Measurements from ENCODE around the gene NAGPA.

Gene NAGPA

DNA sequence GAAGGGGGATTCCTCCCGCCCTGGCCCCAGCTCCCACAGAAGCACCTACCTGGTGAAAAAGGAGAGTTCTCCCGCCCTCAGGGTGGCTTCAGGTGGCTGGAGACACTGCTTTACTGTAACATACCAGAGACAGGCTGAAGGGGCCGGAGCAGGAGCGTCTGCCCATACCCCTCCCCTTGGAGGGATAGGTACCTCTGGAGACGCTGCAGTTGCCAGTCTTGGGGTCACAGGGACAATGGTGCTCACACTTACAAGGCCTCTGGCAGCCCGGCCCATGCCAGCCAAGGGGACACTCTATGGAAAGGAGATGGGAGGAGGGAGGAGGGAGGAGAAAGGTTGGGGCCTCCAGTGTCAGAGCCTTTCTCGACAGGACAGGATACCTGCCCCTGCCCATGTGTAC, 6.6 kb downstream of the NAGPA start:
- TF ChIP-seq, protein P1, sequence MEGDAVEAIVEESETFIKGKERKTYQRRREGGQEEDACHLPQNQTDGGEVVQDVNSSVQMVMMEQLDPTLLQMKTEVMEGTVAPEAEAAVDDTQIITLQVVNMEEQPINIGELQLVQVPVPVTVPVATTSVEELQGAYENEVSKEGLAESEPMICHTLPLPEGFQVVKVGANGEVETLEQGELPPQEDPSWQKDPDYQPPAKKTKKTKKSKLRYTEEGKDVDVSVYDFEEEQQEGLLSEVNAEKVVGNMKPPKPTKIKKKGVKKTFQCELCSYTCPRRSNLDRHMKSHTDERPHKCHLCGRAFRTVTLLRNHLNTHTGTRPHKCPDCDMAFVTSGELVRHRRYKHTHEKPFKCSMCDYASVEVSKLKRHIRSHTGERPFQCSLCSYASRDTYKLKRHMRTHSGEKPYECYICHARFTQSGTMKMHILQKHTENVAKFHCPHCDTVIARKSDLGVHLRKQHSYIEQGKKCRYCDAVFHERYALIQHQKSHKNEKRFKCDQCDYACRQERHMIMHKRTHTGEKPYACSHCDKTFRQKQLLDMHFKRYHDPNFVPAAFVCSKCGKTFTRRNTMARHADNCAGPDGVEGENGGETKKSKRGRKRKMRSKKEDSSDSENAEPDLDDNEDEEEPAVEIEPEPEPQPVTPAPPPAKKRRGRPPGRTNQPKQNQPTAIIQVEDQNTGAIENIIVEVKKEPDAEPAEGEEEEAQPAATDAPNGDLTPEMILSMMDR (IDR thresholded peaks at IDR 0.05), result no peak
- Histone ChIP-seq H3K27ac (no peak overlapping the region), H3K4me3 (no peak overlapping the region)
- DNase-seq (ENCODE audit: low spot score), result no peak

DNA sequence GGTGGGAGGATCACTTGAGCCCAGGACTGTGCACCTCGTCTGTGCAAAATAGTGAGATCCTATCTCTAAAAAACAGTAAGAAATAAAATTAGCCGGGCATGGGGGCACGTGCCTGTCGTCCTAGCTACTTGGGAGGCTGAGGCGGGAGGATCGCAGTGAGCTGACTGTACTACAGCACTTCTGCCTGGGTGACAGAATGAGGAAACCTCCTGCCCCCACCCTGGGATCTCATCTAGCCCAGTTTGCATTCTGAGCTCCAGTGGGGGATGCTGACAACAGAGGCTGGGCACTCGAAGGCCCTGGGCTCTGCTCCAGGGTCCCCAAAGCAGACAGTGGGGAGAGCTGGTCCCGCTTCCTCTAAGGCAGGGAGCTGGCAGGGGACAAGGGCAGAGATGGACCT, 7.1 kb downstream of the NAGPA start:
- TF ChIP-seq, protein P1 (IDR thresholded peaks at IDR 0.05), result no peak
- no peak overlapping the region for H3K27ac ChIP-seq
- H3K4me3 ChIP-seq, result no peak overlapping the region
- no peak for DNase-seq (ENCODE audit: low spot score)

DNA sequence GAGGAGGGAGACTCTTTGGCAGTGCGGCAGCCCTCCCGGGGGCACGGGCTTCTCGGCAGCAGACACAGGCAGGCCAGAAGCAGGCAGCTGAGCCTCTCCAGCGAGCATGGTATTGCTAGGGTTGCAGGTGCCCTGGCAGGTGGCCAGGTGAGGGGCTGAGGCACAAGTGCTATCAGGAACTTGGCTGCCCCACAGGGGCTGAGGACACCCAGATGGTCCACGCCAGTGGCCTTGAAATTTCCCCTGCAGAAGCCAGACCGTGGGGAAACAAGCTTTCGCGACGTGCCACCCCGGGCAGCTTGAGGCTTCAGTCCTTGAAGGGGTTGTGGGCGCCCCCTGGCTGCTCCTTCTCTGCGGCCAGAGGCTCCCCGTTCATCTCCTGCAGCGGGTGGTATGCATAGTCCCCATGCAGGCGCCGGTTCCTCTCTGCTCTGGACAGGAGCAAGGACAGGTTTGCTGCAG, 8.5 kb downstream of the NAGPA start:
- H3K27ac ChIP-seq, result no peak overlapping the region
- TF ChIP-seq, protein P1 (IDR thresholded peaks at IDR 0.05), result no peak
- no peak overlapping the region for H3K4me3 ChIP-seq
- no peak for DNase-seq (ENCODE audit: low spot score)

DNA sequence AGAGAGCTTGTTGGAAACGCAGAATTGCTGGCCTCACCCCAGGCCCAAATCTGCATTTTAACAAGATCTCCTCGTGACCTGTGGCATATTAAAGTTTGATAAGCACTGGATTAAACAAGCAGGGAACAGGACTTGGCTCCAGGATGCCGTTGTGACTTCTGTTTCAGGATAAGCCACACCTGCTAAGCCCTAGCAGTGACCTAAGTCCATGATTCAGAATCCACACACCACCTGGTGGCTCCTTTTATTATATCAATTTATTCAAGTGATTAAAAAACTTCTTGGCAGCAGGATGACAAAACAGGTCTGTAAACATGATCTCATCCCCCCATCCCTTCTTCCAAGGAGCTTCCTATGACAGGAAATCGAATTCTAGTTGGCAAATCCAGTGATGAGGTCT, 9.1 kb downstream of the NAGPA start:
- TF ChIP-seq, protein P1 (IDR thresholded peaks at IDR 0.05), result no peak
- Histone ChIP-seq H3K27ac (no peak overlapping the region), H3K4me3 (no peak overlapping the region)
- no peak for DNase-seq (ENCODE audit: low spot score)

DNA sequence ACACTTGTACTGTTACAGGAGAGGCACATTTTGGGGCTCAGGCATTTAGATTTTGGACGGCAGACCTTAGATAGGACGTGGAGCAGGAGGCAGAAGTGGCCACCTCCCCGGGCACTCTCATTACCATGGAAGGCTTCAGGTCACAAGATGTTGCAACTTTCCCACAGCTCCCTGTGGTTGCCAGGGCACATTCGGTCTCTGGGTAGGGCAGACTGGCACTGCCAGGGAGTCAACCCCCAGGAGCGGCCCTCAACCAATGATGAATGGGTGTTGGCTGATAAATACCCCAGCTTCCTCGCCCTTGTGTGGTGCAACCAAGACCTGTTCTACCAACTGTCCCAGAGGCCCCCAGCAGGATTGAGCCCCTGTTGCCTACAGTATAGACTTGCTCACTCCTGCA, 11.2 kb downstream of the NAGPA start:
- no peak overlapping the region for H3K4me3 ChIP-seq
- H3K27ac ChIP-seq, result no peak overlapping the region
- TF ChIP-seq, protein P1 (IDR thresholded peaks at IDR 0.05), result no peak
- DNase-seq (ENCODE audit: low spot score), result no peak

DNA sequence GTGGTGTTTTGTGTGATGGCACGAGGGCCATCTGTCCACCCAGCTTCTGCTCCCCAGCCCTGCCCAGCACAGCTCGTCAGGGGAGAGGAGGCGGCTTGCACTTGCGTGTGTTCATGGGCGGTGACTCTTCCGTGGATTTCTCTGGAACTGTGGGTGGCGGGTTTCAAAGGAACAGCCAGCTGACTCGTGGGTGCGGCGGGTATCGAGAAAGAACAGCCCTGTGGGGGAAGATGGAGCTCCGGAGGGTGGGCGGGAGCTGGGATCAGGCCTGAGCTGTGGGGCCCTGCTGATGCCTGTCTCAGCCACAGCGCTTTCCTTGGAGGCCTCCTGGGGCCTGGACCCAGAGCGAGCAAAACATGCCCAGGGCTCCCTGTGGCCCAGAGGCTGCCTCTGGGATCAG, 13.2 kb downstream of the NAGPA start:
- no peak for DNase-seq (ENCODE audit: low spot score)
- TF ChIP-seq, protein P1 (IDR thresholded peaks at IDR 0.05), result no peak
- Histone ChIP-seq H3K4me3 (no peak overlapping the region), H3K27ac (no peak overlapping the region)

DNA sequence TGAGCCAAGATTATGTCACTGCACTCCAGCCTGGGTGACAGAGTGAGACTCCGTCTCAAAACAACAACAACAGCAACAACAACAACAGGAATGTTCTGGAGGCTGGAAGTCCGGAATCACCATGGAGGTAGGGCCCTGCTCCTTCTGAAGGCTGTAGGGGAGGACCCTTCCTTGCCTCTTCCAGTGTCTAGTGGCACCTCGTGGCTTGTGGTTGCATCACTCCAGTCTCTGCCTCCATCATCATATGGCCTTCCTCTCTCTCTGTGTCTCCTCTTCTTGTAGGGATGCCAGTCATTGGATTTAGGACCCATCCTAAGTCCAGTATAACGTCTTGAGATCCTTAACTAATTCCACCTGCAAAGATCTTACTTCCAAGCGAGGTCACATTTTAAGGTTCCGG, 14.0 kb downstream of the NAGPA start:
- no peak overlapping the region for H3K27ac ChIP-seq
- no peak for DNase-seq (ENCODE audit: low spot score)
- TF ChIP-seq, protein P1 (IDR thresholded peaks at IDR 0.05), result no peak
- H3K4me3 ChIP-seq, result no peak overlapping the region

Measured in coronary artery (tissue), 2 donors.